NCI-H524 treated with DMSO at 0.1 percent for 48 hours (cell line): ENCODE measurements around the gene ZSWIM5.
"Not testable (repeated sequence)": the region's sequence is repeated elsewhere in the genome, so short reads cannot be mapped to it uniquely, and the experiment has no call there.

Experiments
- DNase-seq: peaks from one replicate; lab custom pipeline; 2025; lab: John Stamatoyannopoulos, UW

Gene ZSWIM5

DNA sequence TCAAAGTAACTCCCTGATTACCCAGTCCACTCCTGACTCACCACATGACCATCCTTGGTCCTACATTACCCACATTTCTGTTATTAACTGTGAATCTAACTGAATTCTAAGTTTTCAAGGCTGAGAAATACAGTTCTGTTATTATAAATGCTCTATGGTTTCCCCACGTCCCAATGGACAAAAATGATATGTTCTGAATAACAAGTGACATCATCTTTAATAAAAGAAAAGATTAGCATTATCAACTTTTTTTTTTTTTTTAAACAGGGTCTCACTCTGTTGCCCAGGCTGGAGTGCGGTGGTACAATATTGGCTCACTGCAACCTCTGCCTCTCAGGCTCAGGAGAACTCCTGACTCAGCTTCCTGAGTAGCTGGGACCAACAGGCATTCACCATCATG, 59.6 kb downstream of the ZSWIM5 start:
- no peak for DNase-seq

DNA sequence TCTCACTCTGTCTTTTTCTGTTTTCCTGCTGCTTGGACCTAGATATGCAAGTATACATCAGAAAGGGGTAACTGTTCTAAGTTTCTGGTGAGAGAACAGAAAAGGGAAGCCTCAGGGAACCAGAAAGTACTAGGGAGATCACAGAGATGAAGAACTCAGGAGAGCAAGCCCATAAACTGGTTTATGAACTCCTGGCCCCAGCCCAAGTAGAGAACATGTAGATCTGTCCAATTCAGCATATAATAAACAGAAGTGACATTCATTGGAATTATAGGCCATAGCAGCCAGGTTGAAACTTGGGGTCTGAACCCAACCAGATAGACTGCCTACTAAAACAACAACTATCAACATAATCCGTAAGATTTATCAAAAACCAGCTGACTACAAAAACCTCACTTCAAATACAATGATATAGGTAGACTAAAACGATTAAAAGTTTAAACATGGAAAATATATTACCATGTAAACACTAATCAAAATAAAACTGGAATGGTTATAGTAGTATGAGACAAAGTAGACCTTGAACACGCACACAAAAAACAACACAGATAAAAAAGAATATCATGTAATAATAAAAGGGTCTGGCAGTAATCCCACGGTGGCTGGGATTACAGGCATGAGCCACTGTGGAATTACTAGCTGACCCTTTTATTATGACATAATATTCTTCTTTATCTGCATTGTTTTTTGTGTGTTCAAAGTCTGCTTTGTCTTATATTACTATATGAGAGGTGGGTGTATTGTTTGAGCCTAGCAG, 65.0 kb downstream of the ZSWIM5 start:
- no peak for DNase-seq

DNA sequence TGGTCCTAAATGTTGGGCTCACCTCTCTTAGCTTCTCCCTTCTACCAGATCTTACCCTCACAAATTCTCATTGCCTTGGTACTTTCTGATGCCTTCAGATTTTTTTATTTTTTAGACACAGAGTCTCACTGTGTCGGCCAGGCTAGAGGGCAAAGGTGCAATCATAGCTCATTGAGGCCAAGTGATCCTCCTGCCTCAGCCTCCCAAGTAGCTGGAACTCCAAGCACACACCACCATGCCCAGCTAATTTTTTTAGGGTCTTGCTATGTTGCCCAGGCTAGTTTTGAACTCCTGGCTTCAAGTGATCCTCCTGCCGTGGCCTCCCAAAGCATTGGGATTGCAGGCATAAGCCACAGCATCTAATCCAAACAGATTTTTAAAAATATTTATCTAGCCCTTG, 69.4 kb downstream of the ZSWIM5 start:
- DNase-seq: no peak

DNA sequence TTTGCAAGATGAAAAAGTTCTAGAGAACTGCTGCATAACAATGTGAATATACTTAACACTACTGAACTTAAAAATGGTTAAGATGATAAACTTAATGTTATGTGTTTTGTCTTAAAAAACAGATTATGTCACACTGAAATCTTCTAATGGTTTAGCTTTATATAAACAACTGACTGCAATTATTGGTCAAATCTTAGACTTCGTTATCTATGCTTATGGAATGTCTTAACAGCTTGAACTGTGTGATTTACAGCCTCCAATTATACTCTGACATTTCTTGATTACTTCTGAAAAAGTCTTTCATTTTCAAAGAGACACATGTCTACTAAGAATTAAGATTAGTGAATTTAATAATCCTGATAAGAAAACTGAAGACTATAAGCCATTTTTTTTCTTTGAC, 71.1 kb downstream of the ZSWIM5 start:
- DNase-seq: no peak

DNA sequence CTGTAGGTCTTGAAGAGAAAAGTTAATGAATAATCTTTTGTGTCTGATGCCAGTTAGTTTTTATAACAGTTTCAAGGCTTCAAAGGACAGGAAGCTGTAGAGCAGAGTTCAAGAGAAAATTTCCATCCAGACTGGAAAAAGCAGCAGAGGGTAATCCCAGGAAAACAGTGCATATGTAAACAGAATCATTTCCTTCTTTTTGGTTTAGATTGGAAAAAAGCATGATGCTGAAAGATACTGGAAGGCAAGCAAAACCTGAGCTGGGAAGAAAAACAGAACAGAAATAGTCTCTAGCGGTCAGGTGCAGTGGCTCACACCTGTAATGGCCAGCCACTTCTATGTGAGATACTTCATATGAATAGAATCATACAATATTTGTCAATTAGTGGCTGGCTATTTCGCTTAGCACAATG, 71.9 kb downstream of the ZSWIM5 start:
- no peak for DNase-seq

- DNase-seq: not testable (repeated sequence)
Observed at GRCh38 chr1:45132719-45133118, 73.7 kb downstream of the ZSWIM5 start.

DNA sequence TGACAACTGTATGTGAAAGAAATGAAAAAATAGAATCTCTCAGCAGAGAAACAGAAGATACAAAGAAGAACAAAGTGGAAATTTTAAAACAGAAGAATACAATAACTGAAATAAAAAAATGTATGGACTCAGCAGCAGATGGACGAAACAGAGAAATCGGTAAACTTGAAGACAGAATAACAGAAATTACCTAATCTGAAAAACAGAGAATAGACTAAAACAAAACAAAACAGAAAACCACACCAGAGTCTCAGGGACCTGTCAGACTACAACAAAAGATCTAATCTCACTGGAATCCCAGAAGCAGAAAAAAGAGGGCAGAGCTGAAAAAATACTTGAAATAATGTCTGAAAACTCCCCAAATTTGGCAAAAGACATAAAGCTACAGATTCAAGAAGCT, 83.0 kb downstream of the ZSWIM5 start:
- DNase-seq: no peak

DNA sequence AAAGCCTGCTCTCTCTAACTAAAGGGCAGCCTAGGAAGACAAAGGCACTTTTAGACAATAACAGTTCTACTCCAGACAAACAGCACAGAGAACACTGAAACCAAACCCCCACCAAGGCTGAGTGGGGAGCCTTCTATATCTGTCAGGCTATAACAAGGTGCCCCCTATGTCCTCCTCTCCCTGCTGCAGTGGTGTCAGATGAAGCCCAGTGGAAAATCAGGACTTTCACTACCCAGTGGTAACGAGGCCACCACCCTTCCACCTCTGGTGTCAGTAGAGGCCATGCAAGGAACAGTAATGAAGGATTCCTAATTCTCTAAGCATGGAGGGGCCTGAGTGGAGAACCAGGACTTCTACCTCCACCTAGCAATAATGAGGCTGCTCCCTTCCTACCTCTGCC, 83.7 kb downstream of the ZSWIM5 start:
- no peak for DNase-seq

DNA sequence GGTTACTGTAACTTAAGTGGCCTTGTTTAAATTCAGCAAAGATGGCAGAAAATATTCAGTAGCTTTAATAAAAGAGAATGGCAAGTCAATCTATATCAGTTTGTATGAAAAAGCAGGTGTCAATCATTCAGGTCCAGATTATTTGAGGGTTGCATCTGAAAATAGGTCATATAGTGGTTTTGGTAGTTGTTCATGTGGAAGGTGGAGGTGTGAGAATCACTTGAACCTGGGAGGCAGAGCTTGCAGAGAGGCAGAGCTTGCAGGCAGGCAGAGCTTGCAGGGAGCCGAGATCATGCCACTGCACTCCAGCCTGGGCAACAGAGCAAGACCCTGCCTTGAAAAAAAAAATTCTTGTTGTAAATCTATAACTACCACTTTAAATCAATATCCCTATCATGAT, 88.6 kb downstream of the ZSWIM5 start:
- no peak for DNase-seq

DNA sequence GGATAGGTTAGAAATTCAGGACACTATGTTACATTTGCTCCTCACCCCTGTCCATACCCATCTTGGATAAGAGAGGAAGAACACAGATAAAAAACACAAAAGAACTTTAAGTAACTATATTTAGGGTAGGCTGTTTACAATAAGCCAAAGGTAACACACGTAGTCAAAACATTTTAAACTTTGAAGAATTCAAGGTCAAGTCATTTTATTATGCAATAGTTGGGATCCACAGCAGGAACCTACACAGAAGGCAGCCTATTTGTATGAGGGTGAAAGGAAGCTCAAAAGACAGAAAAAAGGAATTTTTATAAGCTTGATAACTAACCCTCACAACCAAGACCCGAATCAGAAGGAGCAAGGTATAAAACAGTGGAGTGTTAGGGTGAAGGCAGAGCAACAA, 89.6 kb downstream of the ZSWIM5 start:
- no peak for DNase-seq

DNA sequence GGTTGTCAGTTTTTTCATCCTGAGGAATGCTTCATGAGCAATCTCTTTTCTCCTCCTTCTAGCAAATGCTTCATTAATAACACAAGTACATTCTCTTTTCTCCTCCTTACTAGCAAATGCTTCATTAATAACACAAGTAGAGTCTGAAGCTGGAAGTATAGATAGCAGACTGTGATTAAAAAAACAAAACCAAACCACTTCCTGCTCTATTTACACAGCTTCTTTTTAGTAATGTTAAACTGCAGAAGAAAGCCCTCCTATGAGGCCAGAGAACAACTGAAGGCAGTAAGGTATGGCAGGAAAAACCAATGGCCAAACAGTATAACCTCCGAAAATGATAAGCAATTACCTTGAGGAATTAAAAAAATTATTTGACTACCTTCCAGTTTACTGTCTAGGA, 90.1 kb downstream of the ZSWIM5 start:
- no peak for DNase-seq

DNA sequence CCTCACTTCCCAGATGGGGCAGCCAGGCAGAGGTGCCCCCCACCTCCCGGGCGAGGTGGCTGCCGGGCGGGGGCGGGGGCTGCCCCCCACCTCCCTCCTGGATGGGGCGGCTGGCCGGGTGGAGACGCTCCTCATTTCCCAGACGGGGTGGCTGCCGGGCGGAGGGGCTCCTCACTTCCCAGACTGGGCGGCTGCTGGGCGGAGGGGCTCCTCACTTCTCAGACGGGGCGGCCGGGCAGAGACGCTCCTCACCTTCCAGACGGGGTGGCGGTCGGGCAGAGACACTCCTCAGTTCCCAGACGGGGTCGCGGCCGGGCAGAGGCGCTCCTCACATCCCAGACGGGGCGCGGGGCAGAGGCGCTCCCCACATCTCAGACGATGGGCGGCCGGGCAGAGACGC, 91.2 kb downstream of the ZSWIM5 start:
- not testable (repeated sequence) for DNase-seq

- no peak for DNase-seq
Observed at GRCh38 chr1:45112661-45113060, 93.7 kb downstream of the ZSWIM5 start.

DNA sequence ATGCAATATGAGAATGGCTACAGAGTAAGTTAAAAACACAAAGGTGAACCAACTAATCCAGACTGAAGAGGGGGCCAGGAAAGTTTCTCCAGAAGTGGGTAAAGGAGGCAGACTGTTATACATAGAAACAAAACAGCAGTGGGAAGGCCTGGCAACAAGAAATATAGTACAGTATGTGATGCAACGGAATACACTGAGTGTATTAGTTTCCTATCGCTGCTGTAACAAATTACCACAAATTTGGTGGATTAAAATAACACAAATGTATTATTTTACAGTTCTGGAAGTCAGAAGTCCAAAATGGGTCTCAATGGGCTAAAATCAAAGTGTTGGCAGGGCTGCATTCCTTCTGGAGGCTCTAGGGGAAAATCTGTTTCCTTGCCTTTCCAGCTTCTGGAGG, 95.2 kb downstream of the ZSWIM5 start:
- no peak for DNase-seq

DNA sequence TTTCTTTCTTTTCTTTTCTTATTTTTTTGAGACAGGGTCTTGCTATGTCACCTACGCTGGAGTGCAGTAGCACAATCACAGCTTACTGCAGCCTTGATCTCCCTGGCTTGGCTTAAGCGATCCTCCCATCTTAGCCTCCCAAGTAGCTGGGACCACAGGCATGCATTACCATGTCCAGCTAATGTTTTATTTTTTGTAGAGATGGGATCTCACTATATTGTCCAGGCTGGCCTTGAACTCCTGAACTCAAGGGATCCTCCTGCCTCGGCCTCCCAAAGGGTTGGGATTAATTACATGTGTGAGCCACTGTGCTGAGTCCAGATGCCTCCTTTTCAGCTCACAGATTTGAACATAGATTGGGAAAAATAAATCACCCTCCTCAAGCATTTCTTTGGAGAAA, 98.6 kb downstream of the ZSWIM5 start:
- DNase-seq: no peak

GRCh38 chr1:45106864-45107263, 99.5 kb downstream of the ZSWIM5 start:
- not testable (repeated sequence) for DNase-seq

GRCh38 chr1:45106156-45106545, 100.3 kb downstream of the ZSWIM5 start:
- DNase-seq: not testable (repeated sequence)

- DNase-seq: not testable (repeated sequence)
Observed at GRCh38 chr1:45105486-45106155, 100.8 kb downstream of the ZSWIM5 start.

DNA sequence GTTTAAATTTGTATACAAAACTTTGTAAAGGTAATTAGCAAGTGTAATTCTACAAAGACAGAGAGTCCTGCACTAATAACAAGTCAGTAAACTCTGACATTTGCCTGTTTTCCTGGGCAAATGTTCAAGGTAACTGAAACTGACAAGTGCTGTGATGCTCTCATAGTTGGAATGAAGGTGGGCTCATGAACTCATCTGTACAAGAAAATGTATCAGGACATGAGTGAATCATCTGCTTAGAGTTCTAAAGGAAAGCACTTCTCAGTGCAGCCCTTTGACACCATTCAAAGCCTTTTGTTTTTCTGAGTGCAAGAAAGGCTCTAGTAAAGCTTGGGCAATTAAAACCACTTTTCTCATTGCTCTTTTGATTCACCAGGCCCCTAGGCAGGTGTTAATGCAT, 102.9 kb downstream of the ZSWIM5 start:
- DNase-seq: no peak

- no peak for DNase-seq
Observed at GRCh38 chr1:45101947-45102346, 104.5 kb downstream of the ZSWIM5 start.

GRCh38 chr1:45101528-45101927, 104.9 kb downstream of the ZSWIM5 start:
- DNase-seq: not testable (repeated sequence)

GRCh38 chr1:45097944-45098343, 108.5 kb downstream of the ZSWIM5 start:
- DNase-seq: no peak

DNA sequence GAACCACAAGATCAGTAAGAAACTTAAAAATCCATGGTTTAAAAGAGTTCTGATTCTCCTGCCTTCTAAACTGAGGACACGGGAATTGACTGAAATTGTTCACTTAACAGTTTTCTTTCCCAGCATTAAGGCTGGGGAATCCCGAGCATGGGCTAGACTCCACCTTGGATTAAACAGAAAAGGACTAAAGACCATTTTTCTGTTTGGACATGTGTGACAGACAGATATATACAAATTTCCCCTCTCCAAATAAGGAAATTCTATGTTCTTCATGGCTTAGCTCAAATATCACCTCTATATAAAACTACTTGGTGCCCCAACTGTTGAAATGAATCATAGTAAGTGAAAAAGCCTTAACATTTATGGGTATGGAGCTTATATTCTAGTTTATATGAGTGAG, 109.3 kb downstream of the ZSWIM5 start:
- DNase-seq: no peak

- DNase-seq: no peak
Observed at GRCh38 chr1:45095450-45095849, 111.0 kb downstream of the ZSWIM5 start.
